Prostate gland (tissue), 2 donors: ENCODE data around the gene SPATS2.

Experiments
- POLR2AphosphoS5 ChIP-seq: sonication (generic); formaldehyde crosslinking; IDR thresholded peaks from one replicate; pipeline ENCODE4 v1.6.1; 2017; ENCODE audit warnings: antibody characterized with exemption
- TF ChIP-seq, protein P1 (sequence below), 4 experiments: fragments of 200-600 bp in 2 of 4; fragments of 450-650 bp in 2 of 4; sonication (generic) in 2 of 4; IDR thresholded peaks; 1 replicate in 3 of 4; 2 replicates in 1 of 4; pipeline ENCODE4 v1.5.1; 2016 to 2019; ENCODE audit warnings: antibody characterized with exemption in 4 of 4, mild to moderate bottlenecking in 2 of 4, moderate library complexity in 2 of 4

GRCh38 chr12:49359671-49360070 lies 7.6 kb upstream of the SPATS2 start:
- TF ChIP-seq, protein P1, sequence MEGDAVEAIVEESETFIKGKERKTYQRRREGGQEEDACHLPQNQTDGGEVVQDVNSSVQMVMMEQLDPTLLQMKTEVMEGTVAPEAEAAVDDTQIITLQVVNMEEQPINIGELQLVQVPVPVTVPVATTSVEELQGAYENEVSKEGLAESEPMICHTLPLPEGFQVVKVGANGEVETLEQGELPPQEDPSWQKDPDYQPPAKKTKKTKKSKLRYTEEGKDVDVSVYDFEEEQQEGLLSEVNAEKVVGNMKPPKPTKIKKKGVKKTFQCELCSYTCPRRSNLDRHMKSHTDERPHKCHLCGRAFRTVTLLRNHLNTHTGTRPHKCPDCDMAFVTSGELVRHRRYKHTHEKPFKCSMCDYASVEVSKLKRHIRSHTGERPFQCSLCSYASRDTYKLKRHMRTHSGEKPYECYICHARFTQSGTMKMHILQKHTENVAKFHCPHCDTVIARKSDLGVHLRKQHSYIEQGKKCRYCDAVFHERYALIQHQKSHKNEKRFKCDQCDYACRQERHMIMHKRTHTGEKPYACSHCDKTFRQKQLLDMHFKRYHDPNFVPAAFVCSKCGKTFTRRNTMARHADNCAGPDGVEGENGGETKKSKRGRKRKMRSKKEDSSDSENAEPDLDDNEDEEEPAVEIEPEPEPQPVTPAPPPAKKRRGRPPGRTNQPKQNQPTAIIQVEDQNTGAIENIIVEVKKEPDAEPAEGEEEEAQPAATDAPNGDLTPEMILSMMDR (IDR thresholded peaks at IDR 0.05): no peak
- TF ChIP-seq POLR2AphosphoS5: no peak
